Sigmoid colon (tissue), 7 donors: ENCODE results near the gene DDX23. TPM values are rescaled to one million over a fixed set of nuclear protein-coding genes. Genes with fewer than 3 reads are reported as not detected.

ENCODE experiments used
- DNase-seq: peaks from one replicate; pipeline ENCODE4 v3.0.0-alpha.2; 2019
- H3K27ac ChIP-seq, 4 donors: fragments of 200-600 bp; sonication (generic); one replicate each; pipeline ENCODE4 v1.5.1; 2016 to 2019; ENCODE audit warnings: mild to moderate bottlenecking in 1 of 4
- H3K27me3 ChIP-seq, 3 donors: fragments of 200-600 bp; sonication (generic); one replicate each; pipeline ENCODE4 v1.5.1; 2019; ENCODE audit warnings: mild to moderate bottlenecking in 1 of 3
- H3K36me3 ChIP-seq, 4 donors: fragments of 200-600 bp; sonication (generic); one replicate each; pipeline ENCODE4 v1.5.1; 2016 to 2019
- H3K4me1 ChIP-seq, 4 donors: fragments of 200-600 bp; sonication (generic); one replicate each; pipeline ENCODE4 v1.5.1; 2017 to 2019
- H3K4me3 ChIP-seq, 4 donors: fragments of 200-600 bp; sonication (generic); one replicate each; pipeline ENCODE4 v1.5.1; 2017 to 2019; ENCODE audit warnings: mild to moderate bottlenecking in 2 of 4, moderate library complexity in 1 of 4
- H3K9me3 ChIP-seq, 4 donors: fragments of 200-600 bp in 3 of 4; sonication (generic) in 3 of 4; one replicate each; pipeline versions ENCODE4 v1.5.1 to v1.6.1; 2013 to 2019
- CTCF ChIP-seq, 4 experiments: fragments of 450-650 bp in 3 of 4; fragments of 200-600 bp in 1 of 4; IDR thresholded peaks; one replicate each; pipeline ENCODE4 v1.5.1; 2016 to 2019; ENCODE audit warnings: antibody characterized with exemption in 4 of 4, mild to moderate bottlenecking in 3 of 4, moderate library complexity in 2 of 4
- EP300 ChIP-seq, 4 donors: sonication (generic); formaldehyde crosslinking; IDR thresholded peaks; one replicate each; pipeline ENCODE4 v1.6.1; 2017; ENCODE audit warnings: antibody characterized with exemption in 4 of 4
- POLR2A ChIP-seq, 2 donors: fragments of 450-650 bp; IDR thresholded peaks; one replicate each; pipeline ENCODE4 v1.6.1; 2016; ENCODE audit warnings: antibody characterized with exemption in 2 of 2, mild to moderate bottlenecking in 2 of 2, moderate library complexity in 2 of 2
- POLR2AphosphoS5 ChIP-seq, 4 donors: sonication (generic); formaldehyde crosslinking; IDR thresholded peaks; one replicate each; pipeline ENCODE4 v1.6.1; 2017; ENCODE audit warnings: antibody characterized with exemption in 4 of 4
- WGBS, 2 donors: extraction: QIAGEN DNeasy Blood & Tissue Kit; methylation state at CpG; one replicate each; pipeline ENCODE4 v1.1.7; 2013; 5-methylcytosine and 5-hydroxymethylcytosine counted together
- intact Hi-C: fragments of 100-400 bp; cut with DNase I; formaldehyde crosslinking; loops from one replicate; pipeline ENCODE4 v1.15.1; 2023
- polyA plus RNA-seq, 3 donors: library from polyadenylated mRNA; stranded (reverse); fragments of 200-250 nt; gene quantifications; one replicate each; pipeline ENCODE4 v1.2.3, GENCODE V29; 2013
- total RNA-seq, 4 donors: library from RNA; depleted of rRNA; stranded (reverse); fragments of >200 nt; gene quantifications; one replicate each; pipeline ENCODE4 v1.1.0, GENCODE V29; 2016
- donor health status: healthy with polysubstance abuse.
- donor health status: Bipolar disorder and iron deficiency.
- donor health status: healthy.

The DDX23 gene
- total and polyA plus RNA-seq, 7 donors: 32.4 to 91.5 (median 53.5) TPM

- Histone ChIP-seq H3K27me3 (no peaks in the 10 kb centered on the region), H3K36me3 (no peaks in the 10 kb centered on the region), H3K9me3 (no peaks in the 10 kb centered on the region), H3K27ac (no peak overlapping the region), H3K4me1 (peaks cover 0 to 24% (median 12%) of the 10 kb centered on the region in 4 donors), H3K4me3 (no peak overlapping the region)
- TF ChIP-seq EP300 (IDR thresholded peaks at IDR 0.05) (no peak), CTCF (IDR thresholded peaks at IDR 0.05) (no peak), POLR2A (IDR thresholded peaks at IDR 0.05) (no peak), POLR2AphosphoS5 (IDR thresholded peaks at IDR 0.05) (no peak)
- 88 to 93% methylated on average over 3 of the region's 3 CpGs for WGBS, 2 donors
- intact Hi-C loops: no loop called here
- no peak for DNase-seq
These were observed 44.0 kb downstream of the DDX23 start for GRCh38 chr12:48807981-48808380.

DNA sequence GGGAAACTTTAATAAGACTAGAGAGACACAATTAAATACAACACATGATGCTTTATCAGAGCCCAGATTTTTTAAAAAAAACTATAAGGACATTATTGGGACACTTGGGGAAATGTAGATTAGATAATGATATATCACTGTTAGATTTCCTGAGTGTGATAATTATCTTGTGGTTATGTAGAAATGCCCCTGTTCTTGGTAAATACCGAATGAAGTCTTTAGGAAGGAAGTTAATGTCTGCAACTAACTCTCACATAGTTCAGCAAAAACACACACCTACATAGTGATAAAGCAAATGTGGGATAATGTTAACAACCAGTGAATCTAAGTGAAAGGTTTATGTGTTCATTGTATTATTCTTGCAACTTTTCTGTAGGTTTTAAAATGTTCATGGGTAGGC is 48.3 kb downstream of the DDX23 start:
- H3K9me3 ChIP-seq: no peaks in the 10 kb centered on the region
- 40 to 53% methylated on average over 1 of the region's 1 CpG for WGBS, 2 donors
- H3K27ac ChIP-seq: no peak overlapping the region
- TF ChIP-seq POLR2AphosphoS5 (IDR thresholded peaks at IDR 0.05): no peak
- TF ChIP-seq CTCF (IDR thresholded peaks at IDR 0.05): no peak
- TF ChIP-seq EP300 (IDR thresholded peaks at IDR 0.05): no peak
- no peak for TF ChIP-seq POLR2A (IDR thresholded peaks at IDR 0.05)
- intact Hi-C loops: no loop called here
- no peaks in the 10 kb centered on the region for H3K36me3 ChIP-seq
- H3K4me1 ChIP-seq: no peaks in the 10 kb centered on the region
- H3K4me3 ChIP-seq: no peak overlapping the region
- no peak for DNase-seq
- H3K27me3 ChIP-seq: peaks cover 0 to 14% (median 8%) of the 10 kb centered on the region in 3 donors

DNA sequence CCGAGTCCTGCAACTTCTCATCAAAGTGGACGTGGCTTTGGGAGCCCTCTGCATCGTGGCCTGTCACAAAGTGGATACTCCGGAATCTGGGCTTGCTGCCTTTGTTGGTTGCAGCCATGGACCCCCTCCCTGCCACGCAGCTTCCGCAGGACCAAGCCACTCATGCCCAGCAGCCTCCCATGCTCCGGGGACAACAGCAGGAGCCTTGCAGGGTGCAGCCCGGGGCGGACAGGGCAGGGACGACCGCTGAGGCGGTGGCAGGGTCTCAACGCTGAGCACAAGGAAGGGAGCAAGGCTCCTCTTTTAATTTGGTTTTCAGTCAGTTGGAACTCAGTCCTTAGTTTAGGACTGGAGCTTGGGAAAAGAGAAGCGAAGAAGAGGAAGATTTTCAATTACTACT is 51.0 kb downstream of the DDX23 start:
- no peak for DNase-seq
- intact Hi-C loops: no loop called here

GRCh38 chr12:48800457-48800856 is 51.5 kb downstream of the DDX23 start:
- no peak for DNase-seq
- no peak overlapping the region for H3K4me3 ChIP-seq
- H3K9me3 ChIP-seq: no peaks in the 10 kb centered on the region
- no peak for TF ChIP-seq POLR2A (IDR thresholded peaks at IDR 0.05)
- no peak for TF ChIP-seq POLR2AphosphoS5 (IDR thresholded peaks at IDR 0.05)
- no peak for TF ChIP-seq EP300 (IDR thresholded peaks at IDR 0.05)
- TF ChIP-seq CTCF (IDR thresholded peaks at IDR 0.05): no peak
- WGBS, 2 donors: 91 to 93% methylated on average over 14 of the region's 14 CpGs
- H3K4me1 ChIP-seq: peaks cover 0 to 3% (median 1%) of the 10 kb centered on the region in 4 donors
- peaks cover 0 to 14% (median 8%) of the 10 kb centered on the region in 3 donors for H3K27me3 ChIP-seq
- H3K27ac ChIP-seq: no peak overlapping the region
- no peaks in the 10 kb centered on the region for H3K36me3 ChIP-seq
- intact Hi-C loops: no loop called here

More for the DNA sequence above, 51.0 kb downstream of the DDX23 start:
- peaks cover 0 to 14% (median 8%) of the 10 kb centered on the region in 3 donors for H3K27me3 ChIP-seq
- no peaks in the 10 kb centered on the region for H3K36me3 ChIP-seq
- H3K4me1 ChIP-seq: no peaks in the 10 kb centered on the region
- H3K4me3 ChIP-seq: no peak overlapping the region
- TF ChIP-seq CTCF (IDR thresholded peaks at IDR 0.05): no peak
- no peak for TF ChIP-seq POLR2A (IDR thresholded peaks at IDR 0.05)
- TF ChIP-seq EP300 (IDR thresholded peaks at IDR 0.05): no peak
- TF ChIP-seq POLR2AphosphoS5 (IDR thresholded peaks at IDR 0.05): no peak
- no peak overlapping the region for H3K27ac ChIP-seq
- no peaks in the 10 kb centered on the region for H3K9me3 ChIP-seq
- 84 to 86% methylated on average over 14 of the region's 14 CpGs for WGBS, 2 donors

DNA sequence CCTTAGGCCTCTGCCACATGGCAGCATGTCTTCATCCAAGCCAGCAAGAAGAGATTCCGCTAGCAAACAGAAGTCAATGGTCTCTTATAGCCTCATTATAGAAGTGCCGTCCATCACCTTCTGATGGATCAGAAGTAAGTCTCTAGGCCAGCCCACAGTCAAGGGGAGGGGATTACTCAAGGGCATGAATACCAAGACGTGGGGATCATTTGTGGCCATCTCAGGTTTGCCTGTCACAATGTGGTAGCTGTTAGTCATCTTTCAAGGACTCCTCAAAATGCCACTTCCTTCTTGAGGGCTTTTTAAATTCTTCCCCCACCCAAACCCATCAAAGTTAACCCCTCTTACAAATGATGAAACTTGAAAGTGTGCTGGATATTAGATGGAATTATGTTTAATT is 55.0 kb downstream of the DDX23 start:
- Histone ChIP-seq H3K9me3 (no peaks in the 10 kb centered on the region), H3K27me3 (peaks cover 0 to 14% (median 8%) of the 10 kb centered on the region in 3 donors), H3K4me1 (peaks cover 0 to 5% (median 2%) of the 10 kb centered on the region in 4 donors), H3K36me3 (no peaks in the 10 kb centered on the region), H3K4me3 (no peak overlapping the region), H3K27ac (no peak overlapping the region)
- no peak for DNase-seq
- intact Hi-C loops: loop anchor here (1.0 kb wide), 1 partner anchor 44 kb away; no protein-coding TSS in a partner anchor
- TF ChIP-seq CTCF (IDR thresholded peaks at IDR 0.05): no peak
- TF ChIP-seq POLR2AphosphoS5 (IDR thresholded peaks at IDR 0.05): no peak
- no peak for TF ChIP-seq POLR2A (IDR thresholded peaks at IDR 0.05)
- no peak for TF ChIP-seq EP300 (IDR thresholded peaks at IDR 0.05)
- WGBS, 2 donors: 73 to 83% methylated on average over 3 of the region's 3 CpGs
